WTC11 (cell line): Measurements from ENCODE around the gene ILF3. TPM values are rescaled to one million over a fixed set of nuclear protein-coding genes. Genes with fewer than 3 reads are reported as not detected.

ENCODE experiments used
- ATAC-seq: fragments of 200-7000 bp; cut with Tn5 transposase; 2 replicates; pipeline ENCODE4 v1.10.0; 2021; ENCODE audit warnings: mild to moderate bottlenecking, moderate library complexity
- CTCF ChIA-PET: fragments of 300-600 bp; sonication (Branson Sonifier 250); formaldehyde crosslinking; loops from one replicate; lab custom pipeline; 2021; ENCODE audit warnings: antibody characterized with exemption; lab: Charles Lee
- POLR2A ChIA-PET: fragments of 350-600 bp; sonication (Branson Sonifier 250); formaldehyde crosslinking; loops from one replicate; lab custom pipeline; 2021; ENCODE audit warnings: antibody characterized with exemption; lab: Charles Lee
- DNase-seq: peaks from one replicate; pipeline ENCODE4 v3.0.0; 2021; ENCODE audit warnings: low spot score
- H3K27ac Mint-ChIP-seq: 2 replicates; pipeline ENCODE4 v1.8.0; 2021; ENCODE audit warnings: mixed read lengths
- H3K27me3 Mint-ChIP-seq: 2 replicates; pipeline ENCODE4 v1.8.0; 2021; ENCODE audit warnings: low read depth, mild to moderate bottlenecking, moderate library complexity, mixed read lengths
- H3K36me3 Mint-ChIP-seq: 2 replicates; pipeline ENCODE4 v1.8.0; 2021; ENCODE audit warnings: mixed read lengths
- H3K4me1 Mint-ChIP-seq: 2 replicates; pipeline ENCODE4 v1.8.0; 2022; ENCODE audit warnings: mixed read lengths
- H3K4me3 Mint-ChIP-seq: 2 replicates; pipeline ENCODE4 v1.8.0; 2021; ENCODE audit warnings: mild to moderate bottlenecking, moderate library complexity, mixed read lengths
- H3K9me3 Mint-ChIP-seq: 2 replicates; pipeline ENCODE4 v1.8.0; 2021; ENCODE audit warnings: mixed read lengths
- ELF4 ChIP-seq: sonication (generic); formaldehyde crosslinking; IDR thresholded peaks from 2 replicates; pipeline ENCODE4 v1.8.1; 2022; ENCODE audit warnings: low read depth, mild to moderate bottlenecking, moderate library complexity, missing genetic modification reagents
- JUN ChIP-seq: sonication (generic); formaldehyde crosslinking; IDR thresholded peaks from 2 replicates; pipeline ENCODE4 v1.8.0; 2023; ENCODE audit warnings: mild to moderate bottlenecking, missing genetic modification reagents
- KAT7 ChIP-seq: sonication (generic); formaldehyde crosslinking; IDR thresholded peaks from 2 replicates; pipeline ENCODE4 v1.8.1; 2023; ENCODE audit warnings: missing genetic modification reagents, mild to moderate bottlenecking, borderline replicate concordance
- MYBL2 ChIP-seq: sonication (generic); formaldehyde crosslinking; IDR thresholded peaks from 2 replicates; pipeline ENCODE4 v1.8.1; 2023; ENCODE audit warnings: mild to moderate bottlenecking, moderate library complexity, missing genetic modification reagents
- NFYB ChIP-seq: sonication (generic); formaldehyde crosslinking; conservative IDR thresholded peaks from 2 replicates; pipeline ENCODE4 v1.8.0; 2022; ENCODE audit warnings: low read depth, missing genetic modification reagents
- PRRX2 ChIP-seq: fragments of 250-450 bp; sonication (Bioruptor Pico); IDR thresholded peaks from 2 replicates; pipeline ENCODE4 v1.8.0; 2021; ENCODE audit warnings: mild to moderate bottlenecking
- SP1 ChIP-seq: sonication (generic); formaldehyde crosslinking; conservative IDR thresholded peaks from 2 replicates; pipeline ENCODE4 v1.8.1; 2022; ENCODE audit warnings: missing genetic modification reagents
- USF2 ChIP-seq: sonication (generic); formaldehyde crosslinking; IDR thresholded peaks from 2 replicates; pipeline ENCODE4 v1.8.1; 2023; ENCODE audit warnings: mild to moderate bottlenecking, missing genetic modification reagents, moderate library complexity
- ZNF121 ChIP-seq: sonication (generic); formaldehyde crosslinking; IDR thresholded peaks from 2 replicates; pipeline ENCODE4 v1.8.0; 2023; ENCODE audit warnings: missing genetic modification reagents
- ZNF263 ChIP-seq: sonication (generic); formaldehyde crosslinking; IDR thresholded peaks from 2 replicates; pipeline ENCODE4 v1.8.1; 2022; ENCODE audit warnings: low read depth, mild to moderate bottlenecking, moderate library complexity, missing genetic modification reagents
- ZNF396 ChIP-seq: fragments of 250-450 bp; sonication (Bioruptor Pico); IDR thresholded peaks from 2 replicates; pipeline ENCODE4 v1.8.0; 2021; ENCODE audit warnings: mild to moderate bottlenecking, moderate library complexity, borderline replicate concordance
- ZNF425 ChIP-seq: fragments of 250-450 bp; sonication (Bioruptor Pico); conservative IDR thresholded peaks from 2 replicates; pipeline ENCODE4 v1.9.0; 2021; ENCODE audit warnings: mild to moderate bottlenecking
- total RNA-seq: library from RNA; stranded (reverse); gene quantifications from 3 replicates; pipeline ENCODE4 v1.2.3, GENCODE V29; 2021
- TF ChIP-seq, protein P1 (sequence below): sonication (generic); formaldehyde crosslinking; IDR thresholded peaks from 2 replicates; pipeline ENCODE4 v1.8.1; 2022; ENCODE audit warnings: low read depth, missing genetic modification reagents, borderline replicate concordance
- TF ChIP-seq, protein P2 (sequence below): sonication (generic); formaldehyde crosslinking; IDR thresholded peaks from 2 replicates; pipeline ENCODE4 v1.8.0; 2023; ENCODE audit warnings: missing genetic modification reagents
- TF ChIP-seq, protein P3 (sequence below): sonication (generic); formaldehyde crosslinking; IDR thresholded peaks from 2 replicates; pipeline ENCODE4 v1.8.1; 2023; ENCODE audit warnings: mild to moderate bottlenecking, missing genetic modification reagents, borderline replicate concordance
- TF ChIP-seq, protein P4 (sequence below): sonication (generic); formaldehyde crosslinking; IDR thresholded peaks from 2 replicates; pipeline ENCODE4 v1.8.1; 2023; ENCODE audit warnings: mild to moderate bottlenecking, missing genetic modification reagents

The ILF3 gene
- total RNA-seq, 1 experiment from 2014 or later, result 659 TPM

- peaks cover 91% of the 10 kb centered on the region for H3K36me3 Mint-ChIP-seq
- TF ChIP-seq PRRX2 (CRISPR knock-in tag) (no peak), SP1 (CRISPR knock-in tag) (no peak), ZNF425 (CRISPR knock-in tag) (no peak), KAT7 (CRISPR knock-in tag) (no peak), NFYB (CRISPR knock-in tag) (no peak), JUN (CRISPR knock-in tag) (no peak), MYBL2 (CRISPR knock-in tag) (no peak), ELF4 (CRISPR knock-in tag) (no peak), USF2 (CRISPR knock-in tag) (no peak), ZNF121 (CRISPR knock-in tag) (no peak), ZNF263 (CRISPR knock-in tag) (no peak), ZNF396 (CRISPR knock-in tag) (no peak)
- TF ChIP-seq, protein P1, sequence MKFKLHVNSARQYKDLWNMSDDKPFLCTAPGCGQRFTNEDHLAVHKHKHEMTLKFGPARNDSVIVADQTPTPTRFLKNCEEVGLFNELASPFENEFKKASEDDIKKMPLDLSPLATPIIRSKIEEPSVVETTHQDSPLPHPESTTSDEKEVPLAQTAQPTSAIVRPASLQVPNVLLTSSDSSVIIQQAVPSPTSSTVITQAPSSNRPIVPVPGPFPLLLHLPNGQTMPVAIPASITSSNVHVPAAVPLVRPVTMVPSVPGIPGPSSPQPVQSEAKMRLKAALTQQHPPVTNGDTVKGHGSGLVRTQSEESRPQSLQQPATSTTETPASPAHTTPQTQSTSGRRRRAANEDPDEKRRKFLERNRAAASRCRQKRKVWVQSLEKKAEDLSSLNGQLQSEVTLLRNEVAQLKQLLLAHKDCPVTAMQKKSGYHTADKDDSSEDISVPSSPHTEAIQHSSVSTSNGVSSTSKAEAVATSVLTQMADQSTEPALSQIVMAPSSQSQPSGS (CRISPR knock-in tag), result no peak
- TF ChIP-seq, protein P2, sequence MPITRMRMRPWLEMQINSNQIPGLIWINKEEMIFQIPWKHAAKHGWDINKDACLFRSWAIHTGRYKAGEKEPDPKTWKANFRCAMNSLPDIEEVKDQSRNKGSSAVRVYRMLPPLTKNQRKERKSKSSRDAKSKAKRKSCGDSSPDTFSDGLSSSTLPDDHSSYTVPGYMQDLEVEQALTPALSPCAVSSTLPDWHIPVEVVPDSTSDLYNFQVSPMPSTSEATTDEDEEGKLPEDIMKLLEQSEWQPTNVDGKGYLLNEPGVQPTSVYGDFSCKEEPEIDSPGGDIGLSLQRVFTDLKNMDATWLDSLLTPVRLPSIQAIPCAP (CRISPR knock-in tag), result no peak
- TF ChIP-seq, protein P3, sequence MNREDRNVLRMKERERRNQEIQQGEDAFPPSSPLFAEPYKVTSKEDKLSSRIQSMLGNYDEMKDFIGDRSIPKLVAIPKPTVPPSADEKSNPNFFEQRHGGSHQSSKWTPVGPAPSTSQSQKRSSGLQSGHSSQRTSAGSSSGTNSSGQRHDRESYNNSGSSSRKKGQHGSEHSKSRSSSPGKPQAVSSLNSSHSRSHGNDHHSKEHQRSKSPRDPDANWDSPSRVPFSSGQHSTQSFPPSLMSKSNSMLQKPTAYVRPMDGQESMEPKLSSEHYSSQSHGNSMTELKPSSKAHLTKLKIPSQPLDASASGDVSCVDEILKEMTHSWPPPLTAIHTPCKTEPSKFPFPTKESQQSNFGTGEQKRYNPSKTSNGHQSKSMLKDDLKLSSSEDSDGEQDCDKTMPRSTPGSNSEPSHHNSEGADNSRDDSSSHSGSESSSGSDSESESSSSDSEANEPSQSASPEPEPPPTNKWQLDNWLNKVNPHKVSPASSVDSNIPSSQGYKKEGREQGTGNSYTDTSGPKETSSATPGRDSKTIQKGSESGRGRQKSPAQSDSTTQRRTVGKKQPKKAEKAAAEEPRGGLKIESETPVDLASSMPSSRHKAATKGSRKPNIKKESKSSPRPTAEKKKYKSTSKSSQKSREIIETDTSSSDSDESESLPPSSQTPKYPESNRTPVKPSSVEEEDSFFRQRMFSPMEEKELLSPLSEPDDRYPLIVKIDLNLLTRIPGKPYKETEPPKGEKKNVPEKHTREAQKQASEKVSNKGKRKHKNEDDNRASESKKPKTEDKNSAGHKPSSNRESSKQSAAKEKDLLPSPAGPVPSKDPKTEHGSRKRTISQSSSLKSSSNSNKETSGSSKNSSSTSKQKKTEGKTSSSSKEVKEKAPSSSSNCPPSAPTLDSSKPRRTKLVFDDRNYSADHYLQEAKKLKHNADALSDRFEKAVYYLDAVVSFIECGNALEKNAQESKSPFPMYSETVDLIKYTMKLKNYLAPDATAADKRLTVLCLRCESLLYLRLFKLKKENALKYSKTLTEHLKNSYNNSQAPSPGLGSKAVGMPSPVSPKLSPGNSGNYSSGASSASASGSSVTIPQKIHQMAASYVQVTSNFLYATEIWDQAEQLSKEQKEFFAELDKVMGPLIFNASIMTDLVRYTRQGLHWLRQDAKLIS (CRISPR knock-in tag), result no peak
- TF ChIP-seq, protein P4, sequence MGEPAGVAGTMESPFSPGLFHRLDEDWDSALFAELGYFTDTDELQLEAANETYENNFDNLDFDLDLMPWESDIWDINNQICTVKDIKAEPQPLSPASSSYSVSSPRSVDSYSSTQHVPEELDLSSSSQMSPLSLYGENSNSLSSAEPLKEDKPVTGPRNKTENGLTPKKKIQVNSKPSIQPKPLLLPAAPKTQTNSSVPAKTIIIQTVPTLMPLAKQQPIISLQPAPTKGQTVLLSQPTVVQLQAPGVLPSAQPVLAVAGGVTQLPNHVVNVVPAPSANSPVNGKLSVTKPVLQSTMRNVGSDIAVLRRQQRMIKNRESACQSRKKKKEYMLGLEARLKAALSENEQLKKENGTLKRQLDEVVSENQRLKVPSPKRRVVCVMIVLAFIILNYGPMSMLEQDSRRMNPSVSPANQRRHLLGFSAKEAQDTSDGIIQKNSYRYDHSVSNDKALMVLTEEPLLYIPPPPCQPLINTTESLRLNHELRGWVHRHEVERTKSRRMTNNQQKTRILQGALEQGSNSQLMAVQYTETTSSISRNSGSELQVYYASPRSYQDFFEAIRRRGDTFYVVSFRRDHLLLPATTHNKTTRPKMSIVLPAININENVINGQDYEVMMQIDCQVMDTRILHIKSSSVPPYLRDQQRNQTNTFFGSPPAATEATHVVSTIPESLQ, result no peak
- no peaks in the 10 kb centered on the region for H3K27me3 Mint-ChIP-seq
- no peaks in the 10 kb centered on the region for H3K4me1 Mint-ChIP-seq
- no peak overlapping the region for H3K4me3 Mint-ChIP-seq
- DNase-seq, result no peak
- ATAC-seq, result no peak
- ChIA-PET CTCF (no interaction called here), POLR2A (interaction anchor here (0.5 kb wide), 1 partner anchor 19 kb away, joined by 3 read pairs; no protein-coding TSS in a partner anchor)
- H3K27ac Mint-ChIP-seq, result no peak overlapping the region
- no peaks in the 10 kb centered on the region for H3K9me3 Mint-ChIP-seq
These were observed 23.6 kb downstream of the ILF3 start for GRCh38 chr19:10677751-10678150.
